Limb (tissue), 2 donors: ENCODE results near the gene RYR1.
"Not testable (repeated sequence)": the region's sequence is repeated elsewhere in the genome, so short reads cannot be mapped to it uniquely, and the experiment has no call there.

ENCODE experiments used
- DNase-seq, 2 donors: peaks; one replicate each; pipeline ENCODE4 v3.0.0-alpha.2; 2016; ENCODE audit errors: extremely low spot score in 2 of 2

RYR1 gene

DNA sequence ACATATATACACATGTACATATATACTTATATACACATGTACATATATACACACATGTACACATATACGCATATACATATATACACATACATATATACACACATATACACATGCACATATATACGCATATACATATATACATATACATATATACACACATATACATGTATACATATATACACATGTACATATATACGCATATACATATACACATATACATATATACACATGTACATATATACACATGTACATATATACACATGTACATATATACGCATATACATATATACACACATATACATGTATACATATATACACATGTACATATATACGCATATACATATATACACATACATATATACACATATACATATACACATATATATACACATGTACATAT is 169.4 kb downstream of the RYR1 start:
- DNase-seq: not testable (repeated sequence)

DNA sequence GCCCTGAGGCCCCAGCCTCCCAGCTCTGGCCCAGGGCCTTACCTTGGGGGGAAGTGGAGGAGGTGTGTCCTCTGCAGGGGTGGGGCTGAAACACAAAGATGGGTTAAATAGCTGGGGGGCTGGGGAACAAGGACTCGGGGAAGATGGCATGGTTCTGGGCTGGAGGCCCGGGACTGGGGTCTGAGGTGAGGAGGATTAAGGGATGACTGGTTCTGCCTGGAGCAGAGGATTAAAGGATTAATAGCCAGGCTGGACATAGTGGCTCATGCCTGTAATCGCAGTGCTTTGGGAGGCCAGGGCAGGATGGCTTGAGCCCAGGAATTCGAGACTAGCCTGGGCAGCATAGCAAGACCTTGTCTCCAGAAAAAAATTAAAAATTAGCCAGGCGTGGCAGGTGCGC is 172.6 kb downstream of the RYR1 start:
- DNase-seq: no peak

DNA sequence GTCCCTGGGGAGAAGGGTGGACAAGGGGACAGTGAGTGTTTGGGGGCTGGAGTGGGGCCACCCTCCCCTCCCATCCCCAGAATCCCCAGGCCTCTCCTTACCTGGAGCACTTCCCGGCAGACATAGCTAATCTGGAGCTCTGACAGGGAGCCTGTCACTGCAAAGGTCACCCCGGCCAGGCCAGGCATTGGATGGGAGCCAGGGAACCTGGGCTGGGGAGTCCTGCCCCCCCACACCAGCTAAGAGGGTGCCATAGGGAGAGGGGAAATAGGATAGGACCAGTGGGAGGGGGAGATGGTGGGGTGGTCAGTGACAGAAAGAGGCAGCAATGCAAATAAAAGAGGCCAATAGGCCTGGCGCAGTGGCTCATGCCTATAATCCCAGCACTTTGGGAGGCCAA is 180.8 kb downstream of the RYR1 start:
- DNase-seq: no peak

DNA sequence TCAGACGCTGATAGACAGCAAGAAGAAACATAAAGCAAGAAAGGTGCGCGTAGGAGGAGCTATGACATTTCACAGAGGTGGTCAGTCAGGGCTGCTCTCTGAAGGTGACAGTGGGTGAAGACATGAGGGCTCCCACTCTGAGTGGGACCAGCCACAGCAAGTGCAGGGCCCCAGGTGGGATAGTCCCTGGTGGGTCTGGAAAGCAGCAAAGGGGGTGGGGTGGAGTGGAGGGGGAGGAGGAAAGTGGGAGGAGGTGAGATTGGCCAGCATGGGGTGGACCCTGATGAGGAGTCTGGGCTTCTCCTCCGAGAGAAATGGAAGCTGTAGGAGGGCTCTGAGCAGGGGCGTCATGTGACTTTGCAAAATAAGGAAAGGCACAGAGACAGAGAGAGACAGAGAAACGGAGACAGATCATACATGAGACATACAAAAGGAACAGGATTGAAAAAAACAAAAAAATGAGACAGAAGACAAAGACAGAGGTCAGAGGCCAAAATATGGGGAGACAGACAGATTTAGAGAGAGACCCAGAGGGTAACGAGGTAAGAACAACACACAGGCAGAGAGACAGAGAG is 181.6 kb downstream of the RYR1 start:
- DNase-seq: no peak

DNA sequence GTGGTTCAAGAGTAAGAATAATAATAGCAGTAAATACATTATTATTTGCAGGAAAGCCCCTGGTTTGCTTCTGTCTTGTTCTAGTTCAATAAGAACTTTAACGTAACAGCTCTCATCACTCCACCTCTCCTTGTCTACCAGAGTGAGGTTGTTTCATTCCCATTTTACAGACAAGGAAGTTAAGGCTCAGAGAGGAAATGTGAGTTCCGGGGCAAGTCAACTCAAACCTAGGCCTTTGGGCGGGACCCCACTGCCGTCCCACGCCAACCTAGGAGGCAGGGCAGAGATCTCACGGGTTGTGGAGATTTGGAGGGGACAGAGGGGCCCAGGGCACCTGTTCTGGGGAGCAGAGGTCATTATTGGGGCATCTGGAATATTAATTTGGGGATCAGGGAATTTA is 182.8 kb downstream of the RYR1 start:
- DNase-seq: no peak

DNA sequence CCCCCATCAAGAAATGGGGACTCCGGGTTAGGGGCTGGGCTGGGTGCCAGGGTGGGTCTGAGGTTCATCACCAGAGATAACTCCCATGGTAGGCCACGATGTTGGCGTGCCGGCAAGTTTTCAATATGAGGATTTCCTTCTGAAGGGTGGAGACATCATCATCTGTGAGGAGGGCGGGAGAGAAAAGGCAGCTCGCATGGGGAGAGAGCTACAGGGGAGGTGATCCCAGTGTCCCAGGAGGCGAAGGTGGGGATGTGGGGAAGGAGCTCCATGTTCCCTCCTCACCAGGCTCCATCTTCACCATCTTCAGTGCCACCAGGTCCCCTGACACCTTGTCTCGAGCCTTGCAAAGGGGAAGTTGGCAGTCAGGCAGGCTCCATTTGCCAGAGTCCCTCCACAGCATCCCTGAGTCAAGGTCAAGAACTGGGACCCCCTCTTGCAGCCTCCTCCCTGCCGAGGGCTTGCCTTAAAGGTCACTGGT is 183.8 kb downstream of the RYR1 start:
- DNase-seq: no peak

DNA sequence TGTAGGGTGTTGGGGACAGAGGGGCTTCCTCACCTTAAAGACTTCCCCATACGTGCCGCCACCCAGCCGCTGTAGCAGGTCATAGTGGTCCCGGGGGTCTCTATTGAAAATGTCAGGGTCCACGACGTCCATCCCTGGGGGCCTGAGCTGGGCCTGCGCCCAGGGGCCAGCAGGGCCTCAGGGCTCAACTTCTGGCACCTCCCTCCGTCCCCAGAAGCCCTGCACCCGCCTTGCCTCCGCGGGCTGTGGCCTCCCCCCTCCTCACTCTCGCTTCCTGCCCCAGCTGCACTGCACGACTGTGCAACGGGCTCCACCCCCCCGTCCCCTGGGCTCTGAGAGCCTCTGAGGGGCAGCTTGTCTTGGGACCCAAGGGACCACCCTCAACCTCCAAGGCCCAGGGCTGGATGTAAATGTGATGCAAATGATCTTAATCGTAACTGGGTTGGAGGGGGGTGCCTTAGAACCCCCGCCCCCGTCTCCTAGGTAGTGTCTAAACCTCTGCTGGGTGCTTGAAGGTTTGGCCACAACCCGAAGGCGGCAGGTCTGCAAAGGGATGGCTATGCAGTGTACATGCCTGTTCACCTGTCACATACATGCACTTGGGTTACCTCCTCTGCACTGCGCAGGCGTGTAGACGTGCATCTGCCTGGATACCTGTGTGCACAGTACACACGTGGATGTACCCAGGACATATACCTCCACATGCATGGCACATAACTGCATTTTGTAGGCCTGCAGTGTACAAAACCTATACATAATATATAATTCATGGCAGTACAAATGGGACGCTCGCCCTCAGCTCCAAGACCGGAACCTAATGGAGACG is 184.5 kb downstream of the RYR1 start, which contains the start of gene MAP4K1:
TSS of gene MAP4K1 (minus strand) at position 190 of the 826 bp plus-strand sequence. CDS start at position 132, 58 bp downstream.
- DNase-seq: peak in 1 of 2 donors; percentile 47

DNA sequence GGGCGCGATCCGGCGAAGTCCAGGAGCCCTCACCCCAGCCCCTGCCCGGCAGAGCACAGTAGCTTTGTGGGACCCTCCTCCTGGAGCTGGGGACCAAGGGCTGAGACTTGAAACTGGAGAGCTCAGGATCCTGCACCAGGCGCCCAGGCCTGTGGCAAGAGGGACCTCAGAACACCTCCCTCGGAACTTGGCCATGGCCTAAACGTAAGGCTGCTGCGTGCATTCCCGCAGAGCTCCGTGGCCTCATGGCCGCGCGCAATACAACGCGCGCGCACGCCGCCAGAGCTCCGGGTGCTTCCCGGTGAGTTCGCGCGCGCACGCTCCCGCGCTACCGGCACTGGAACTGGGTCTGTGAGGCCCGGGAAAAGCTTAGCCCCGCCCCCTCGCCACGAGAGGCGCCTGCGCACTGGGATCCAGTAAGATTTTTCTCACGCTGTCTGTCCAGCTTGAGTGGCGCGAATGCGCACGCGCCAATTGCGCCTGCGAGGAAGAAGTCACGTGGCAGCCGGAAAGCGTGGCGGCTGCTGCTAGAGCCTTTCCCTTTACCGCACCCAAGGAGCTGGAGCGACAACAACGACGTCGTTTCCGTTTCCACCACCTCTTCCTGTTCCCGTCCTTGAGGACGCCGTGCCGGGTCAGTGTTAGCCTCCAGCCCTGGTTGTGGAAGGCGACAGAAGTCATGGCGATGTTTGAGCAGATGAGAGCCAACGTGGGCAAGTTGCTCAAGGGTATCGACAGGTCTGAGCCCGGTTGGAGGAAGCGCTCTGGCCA is 185.3 kb downstream of the RYR1 start, which contains the start of gene EIF3K:
TSS of gene EIF3K (plus strand) at position 599 of the 771 bp plus-strand sequence. CDS start at position 680, 81 bp downstream.
- DNase-seq: peak; percentile 99 to 100

DNA sequence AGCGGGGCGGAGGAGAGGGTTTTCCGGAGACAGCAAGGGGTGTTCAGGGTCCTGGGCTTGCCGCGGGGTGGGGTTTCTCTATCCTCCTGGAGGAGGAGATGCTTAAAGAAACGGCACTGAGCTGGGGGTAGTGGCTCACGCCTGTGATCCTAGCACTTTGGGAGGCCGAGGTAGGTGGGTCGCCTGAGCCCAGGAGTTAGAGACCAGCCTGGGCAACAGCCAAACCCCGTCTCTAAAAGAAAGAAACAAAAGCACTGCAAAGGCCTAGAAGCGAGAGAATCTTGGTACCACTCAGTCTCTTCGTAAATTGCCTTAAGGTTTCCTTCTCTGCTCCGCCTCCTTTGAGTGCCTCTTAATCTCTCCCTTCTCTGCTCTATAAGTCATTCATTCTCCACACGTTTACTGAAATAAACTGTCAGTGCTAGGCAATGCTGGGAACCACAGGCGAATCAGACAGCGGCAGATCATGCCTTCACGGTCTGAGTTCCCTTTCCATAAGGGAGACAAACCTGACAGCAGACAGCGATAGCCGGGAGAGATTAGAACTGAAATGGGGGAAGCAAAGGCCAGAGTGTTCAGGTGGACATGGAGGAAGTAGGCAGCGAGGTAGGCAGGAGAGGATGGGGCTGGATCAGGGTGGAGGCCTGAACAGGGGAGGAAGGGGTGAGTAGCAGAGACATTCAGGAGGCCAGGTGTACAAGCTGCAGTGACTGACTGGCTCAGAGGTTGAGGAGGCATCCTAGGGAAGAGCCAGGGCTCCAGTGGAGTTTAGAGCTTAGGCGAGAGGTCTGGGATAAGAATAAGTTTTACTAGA is 186.1 kb downstream of the RYR1 start:
- no peak for DNase-seq

DNA sequence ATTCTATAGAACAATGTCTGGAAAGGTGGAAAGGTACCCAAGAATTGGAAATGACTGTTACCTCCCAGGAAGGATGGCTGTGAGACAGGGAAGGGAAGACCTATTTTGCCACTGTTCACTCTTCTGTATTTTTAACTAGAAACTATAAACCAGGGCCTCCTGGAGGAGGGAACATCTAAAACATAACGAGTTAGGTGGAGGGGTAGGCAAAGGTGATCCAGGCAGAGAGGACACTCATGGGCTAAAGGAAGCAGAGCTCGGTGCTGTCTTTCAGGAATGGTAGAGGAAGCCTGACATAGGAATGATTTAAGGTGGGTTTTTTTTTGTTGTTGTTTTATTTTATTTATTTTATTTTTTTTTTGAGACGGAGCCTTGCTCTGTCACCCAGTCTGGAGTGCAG is 191.3 kb downstream of the RYR1 start:
- no peak for DNase-seq

DNA sequence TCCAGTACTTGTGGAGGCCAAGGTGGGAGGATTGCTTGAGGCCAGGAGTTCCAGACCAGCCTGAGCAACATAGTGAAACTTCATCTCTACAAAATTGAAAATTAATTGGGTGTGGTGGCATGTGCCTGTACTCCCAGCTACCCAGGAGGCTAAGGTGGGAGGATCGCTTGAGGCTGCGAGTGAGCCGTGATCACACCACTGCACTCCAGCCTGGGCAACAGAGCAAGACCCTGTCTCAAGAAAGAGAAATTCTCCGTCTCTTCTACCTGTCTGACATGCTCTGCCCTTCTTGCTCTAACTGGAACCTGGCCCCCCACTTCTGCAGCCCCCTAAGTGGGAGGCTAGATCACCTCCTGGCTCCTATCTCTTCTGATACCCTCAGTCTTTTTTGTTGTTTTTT is 192.9 kb downstream of the RYR1 start:
- DNase-seq: no peak

DNA sequence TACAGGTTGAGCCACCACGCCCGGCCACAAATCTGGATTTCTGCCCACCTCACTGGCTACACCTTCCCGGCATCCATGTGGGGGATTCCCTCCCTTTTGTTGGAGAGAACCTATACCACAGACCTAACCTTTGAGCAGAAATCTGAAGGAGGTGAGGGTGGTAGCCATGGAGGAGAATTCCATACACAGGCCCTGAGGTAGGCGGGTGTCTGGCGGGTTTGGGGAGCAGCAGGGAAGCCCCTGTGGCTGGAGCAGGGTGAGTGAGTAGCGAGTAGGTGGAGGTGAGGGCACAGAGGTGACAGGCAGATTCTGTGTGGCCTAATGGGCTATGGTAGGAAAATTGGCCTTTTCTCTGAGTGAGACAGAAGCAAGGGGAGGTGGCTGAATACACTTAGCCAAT is 196.1 kb downstream of the RYR1 start:
- DNase-seq: no peak

DNA sequence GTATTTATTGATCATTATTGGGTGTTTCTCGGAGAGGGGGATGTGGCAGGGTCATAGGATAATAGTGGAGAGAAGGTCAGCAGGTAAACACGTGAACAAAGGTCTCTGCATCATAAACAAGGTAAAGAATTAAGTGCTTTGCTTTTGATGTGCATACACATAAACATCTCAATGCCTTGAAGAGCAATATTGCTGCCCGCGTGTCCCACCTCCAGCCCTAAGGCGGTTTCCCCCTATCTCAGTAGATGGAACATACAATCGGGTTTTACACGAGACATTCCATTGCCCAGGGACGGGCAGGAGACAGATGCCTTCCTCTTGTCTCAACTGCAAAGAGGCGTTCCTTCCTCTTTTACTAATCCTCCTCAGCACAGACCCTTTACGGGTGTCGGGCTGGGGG is 197.8 kb downstream of the RYR1 start:
- not testable (repeated sequence) for DNase-seq

DNA sequence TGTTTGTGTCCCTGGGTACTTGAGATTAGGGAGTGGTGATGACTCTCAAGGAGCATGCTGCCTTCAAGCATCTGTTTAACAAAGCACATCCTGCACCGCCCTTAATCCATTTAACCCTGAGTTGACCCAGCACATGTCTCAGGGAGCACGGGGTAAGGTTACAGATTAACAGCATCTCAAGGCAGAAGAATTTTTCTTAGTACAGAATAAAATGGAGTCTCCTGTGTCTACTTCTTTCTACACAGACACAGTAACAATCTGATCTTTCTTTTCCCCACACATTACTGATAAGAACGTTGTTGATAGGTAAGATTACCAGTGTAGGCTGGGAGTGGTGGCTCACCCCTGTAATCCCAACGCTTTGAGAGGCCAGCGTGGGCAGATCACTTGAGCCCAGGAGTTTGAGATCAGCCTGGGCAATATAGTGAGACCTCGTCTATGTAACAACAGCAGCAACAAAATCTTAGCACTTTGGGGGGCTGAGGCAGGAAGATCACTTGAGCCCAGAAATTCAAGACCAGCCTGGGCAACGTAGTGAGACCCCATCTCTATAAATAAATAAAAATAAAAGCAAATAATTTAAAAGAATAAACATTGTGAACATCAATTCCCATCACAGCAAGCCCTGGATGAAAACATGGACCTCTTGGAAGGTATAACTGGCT is 198.5 kb downstream of the RYR1 start:
- DNase-seq: not testable (repeated sequence)

DNA sequence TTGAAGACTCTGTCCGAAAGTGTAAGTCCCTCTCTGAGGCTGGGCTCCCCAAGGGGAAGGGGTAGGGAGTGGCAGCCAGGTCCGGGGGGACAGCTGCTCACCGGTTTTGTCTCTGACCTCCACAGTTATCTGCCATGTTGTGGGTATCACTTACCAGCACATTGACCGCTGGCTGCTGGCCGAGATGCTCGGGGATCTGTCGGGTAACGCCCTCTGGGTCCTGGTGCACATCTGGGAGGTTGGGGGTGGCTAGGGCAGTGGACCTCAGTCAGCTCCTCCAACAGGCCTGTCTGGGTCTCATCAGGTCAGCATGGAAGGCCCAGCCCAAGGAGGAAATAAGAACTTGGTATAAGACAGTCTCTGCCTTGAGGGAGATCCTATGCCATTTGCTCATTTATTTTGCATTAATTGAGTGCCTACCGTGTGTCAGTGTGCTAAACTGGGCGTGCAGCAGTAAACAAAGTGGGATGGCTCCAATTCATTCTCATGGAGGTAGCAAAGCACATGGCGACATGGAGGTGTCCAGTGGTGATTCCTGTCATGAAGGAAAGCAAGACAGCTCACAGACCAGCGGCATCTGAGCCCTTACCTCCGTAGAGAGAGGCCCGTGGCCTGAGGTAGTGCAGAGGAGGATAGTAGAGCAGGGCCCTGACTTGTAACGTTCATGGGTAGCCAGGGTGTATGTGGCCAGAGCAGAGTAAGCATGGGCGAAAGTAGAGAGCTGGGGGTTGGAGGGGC is 199.2 kb downstream of the RYR1 start:
- no peak for DNase-seq

DNA sequence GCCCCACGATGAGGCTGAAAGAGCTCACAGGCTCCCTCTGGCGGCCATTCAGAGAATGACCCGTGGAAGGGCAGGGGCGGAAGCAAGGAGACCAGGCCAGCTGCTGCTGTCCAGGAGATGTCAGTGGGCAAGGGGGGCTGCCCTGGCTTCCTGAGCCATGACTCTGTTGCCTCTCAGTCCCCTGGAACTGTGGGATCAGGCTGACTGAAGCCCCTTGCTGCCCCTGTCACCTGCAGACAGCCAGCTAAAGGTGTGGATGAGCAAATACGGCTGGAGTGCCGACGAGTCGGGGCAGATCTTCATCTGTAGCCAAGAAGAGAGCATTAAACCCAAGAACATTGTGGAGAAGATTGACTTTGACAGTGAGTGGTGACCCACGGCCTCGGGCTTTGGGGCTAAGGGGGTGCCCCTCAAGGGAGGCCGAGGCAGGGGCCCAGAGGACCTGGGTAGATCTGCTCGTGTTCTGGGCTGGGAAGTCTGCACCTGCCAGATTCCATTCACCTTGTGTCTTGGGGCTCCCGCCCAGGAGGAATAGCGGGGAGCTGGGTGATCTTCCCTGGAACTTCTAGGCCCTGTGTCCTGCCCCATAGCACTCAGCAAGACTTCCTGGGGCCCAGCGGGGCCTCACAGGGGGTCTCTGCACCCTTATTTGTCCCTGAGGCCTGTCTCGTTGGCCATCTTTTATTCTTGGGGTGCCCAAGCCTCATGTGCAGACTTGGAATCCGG is 201.4 kb downstream of the RYR1 start:
- peak; percentile 71 to 87 for DNase-seq

DNA sequence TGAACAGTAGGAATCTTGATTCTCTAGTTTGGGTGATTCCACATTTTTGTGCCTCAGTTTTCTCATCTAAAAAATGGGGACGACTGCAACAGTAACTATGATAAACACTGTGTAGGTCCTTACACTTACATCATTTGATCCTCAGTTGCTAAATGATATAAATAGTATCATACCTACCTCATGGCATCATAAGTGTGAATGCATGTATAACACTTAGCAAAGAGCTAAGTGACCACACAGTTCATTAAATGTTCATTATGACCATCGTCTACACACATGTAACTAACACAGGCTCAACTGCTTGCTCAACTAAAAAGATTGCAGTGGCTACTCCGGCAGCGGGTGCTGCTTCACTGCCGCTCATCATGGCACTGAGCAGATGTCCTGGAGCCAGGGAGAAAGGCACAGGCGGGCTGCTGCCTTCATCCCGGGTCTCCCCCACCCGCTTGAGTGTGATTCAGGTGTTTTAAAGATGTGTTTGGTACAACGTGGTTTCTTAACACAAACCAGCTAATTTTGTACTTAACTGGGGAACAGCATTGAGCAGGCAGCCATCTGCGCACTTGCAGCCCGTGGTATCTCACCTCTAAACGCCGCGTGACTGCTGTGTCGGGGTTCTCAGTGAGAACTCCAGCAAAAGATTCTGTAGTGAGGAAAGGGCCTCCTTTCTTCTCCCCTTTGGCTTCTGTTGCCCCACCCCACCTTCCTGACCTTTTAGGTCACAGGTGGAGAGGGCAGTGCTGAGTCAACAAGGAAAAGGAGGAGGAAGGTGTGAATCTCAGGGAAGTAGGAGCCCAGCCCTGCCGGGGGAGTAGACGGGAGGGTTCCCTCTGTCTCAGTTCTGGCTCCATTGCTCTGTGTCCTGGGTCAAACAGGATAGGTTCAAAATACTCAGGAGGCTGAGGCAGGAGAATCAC is 202.2 kb downstream of the RYR1 start:
- DNase-seq: no peak
